Retina (tissue), 1 donor: Measurements from ENCODE around the gene KCNQ1.

Experiments used
- DNase-seq: peaks from one replicate; pipeline ENCODE4 v3.0.0-alpha.2; 2016

Gene KCNQ1

GRCh38 chr11:2860636-2861035, 415.8 kb downstream of the KCNQ1 start:
- no peak for DNase-seq

GRCh38 chr11:2862395-2863275, 417.8 kb downstream of the KCNQ1 start:
- DNase-seq = peak; percentile 71

GRCh38 chr11:2863276-2863618, 418.4 kb downstream of the KCNQ1 start:
- no peak for DNase-seq

DNA sequence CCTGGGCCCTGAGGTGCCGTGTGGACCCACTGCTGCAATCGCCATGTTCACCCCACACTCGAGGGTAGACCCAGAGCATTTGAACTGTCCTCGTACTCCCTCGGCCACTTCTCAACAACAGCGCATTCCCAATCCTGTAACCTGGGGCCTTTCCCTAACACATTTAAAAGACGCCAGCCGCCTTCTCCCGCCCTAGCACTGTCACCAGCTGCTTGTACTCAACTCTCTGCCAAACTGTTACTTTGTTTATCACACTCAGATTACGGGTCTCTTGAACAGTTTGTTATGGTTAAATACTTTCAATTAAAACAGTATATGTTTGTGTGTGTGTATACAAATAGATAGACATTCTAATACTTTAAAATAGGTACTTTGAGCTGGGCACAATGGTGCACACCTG, 420.1 kb downstream of the KCNQ1 start:
- DNase-seq = no peak

DNA sequence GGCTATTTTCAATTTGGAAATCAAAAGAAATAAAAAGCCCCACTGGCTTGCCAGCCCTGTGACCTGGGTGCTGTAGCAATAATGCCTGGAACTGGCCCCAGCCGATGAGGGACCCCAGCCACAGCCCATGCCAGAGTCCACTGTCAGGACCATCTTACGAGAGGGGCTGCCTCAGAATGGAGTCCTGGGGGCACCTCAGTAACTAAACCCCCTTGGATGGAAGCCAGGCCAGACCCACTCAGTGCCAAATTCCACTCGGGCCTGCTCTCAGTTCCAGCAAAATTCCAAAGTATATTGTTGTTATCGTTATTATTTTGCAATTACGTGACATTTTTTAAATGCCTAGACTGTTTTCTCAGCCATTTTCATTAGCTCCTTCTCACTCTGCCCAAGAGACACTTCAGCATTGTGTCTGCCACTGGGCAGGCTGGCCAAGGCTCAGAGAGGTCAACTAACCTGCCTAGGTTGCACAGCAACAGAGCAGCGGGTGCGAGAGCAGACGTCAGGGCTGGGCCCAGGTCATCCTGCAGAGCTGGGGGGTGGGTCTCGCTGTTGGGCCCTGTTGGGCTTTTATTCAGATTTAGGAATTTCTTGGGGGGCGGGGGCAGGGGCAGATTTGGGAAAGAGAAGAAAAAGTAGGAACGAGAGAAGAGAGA, 421.2 kb downstream of the KCNQ1 start:
- DNase-seq = no peak

DNA sequence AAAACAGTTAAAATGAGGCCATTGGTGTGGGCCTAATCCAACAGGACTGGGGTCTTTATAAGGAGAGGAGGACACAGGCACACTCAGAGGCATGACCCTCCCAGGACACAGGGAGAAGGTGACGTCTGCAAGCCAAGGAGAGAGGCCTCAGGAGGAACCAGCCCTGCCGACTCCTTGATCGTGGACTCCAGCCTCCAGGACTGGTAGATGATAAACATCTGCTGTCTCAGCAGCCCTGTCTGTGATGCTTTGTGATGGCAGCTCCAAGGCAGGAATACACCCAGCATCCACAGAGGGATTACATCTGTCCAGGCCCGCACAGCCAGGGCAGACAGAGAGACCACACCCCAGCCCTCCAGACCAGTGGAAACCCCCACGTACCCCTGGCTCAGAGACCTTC, 422.3 kb downstream of the KCNQ1 start:
- DNase-seq = no peak

DNA sequence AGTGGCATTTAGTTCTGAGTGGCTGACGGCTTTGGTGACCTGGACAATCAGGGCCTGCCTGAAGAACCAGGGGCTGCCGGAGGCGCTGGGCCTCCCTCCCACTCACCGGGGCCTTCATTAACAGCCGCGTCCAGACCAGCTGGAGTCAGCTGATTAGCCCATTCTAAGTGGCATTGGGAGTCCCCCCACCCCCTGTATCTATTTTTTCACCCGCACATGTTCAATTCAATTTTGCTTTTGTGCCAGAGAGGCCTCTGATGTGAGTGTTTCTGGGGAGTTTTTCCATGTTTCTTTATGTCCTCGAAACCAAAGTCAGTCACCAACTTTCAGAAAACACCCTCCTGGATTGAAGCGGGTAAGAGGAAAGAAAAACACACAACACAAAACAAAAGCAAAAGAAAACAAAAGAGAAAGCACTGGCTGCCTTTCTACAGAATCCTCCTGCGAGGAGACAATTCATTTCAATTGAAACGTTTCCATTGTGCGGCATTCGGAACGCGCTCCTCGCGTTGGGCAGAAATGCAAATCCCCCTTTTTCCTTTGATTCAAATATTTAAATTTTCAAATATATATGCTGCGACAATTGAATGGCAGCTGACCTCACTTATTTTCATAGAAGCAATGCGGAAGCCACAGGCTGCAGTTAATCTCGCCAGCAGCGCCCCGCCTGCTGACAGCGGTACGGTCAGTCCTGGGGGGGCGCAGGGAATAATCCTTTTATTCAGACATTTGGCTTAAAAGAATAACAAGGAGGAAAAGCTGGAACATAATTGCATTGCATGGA, 423.1 kb downstream of the KCNQ1 start:
- peak; percentile 75 for DNase-seq

- peak; percentile 85 for DNase-seq
Observed at GRCh38 chr11:2868506-2869133, 423.8 kb downstream of the KCNQ1 start.

- DNase-seq = no peak
Observed at GRCh38 chr11:2869134-2869526, 424.3 kb downstream of the KCNQ1 start.

GRCh38 chr11:2869561-2870427, 425.0 kb downstream of the KCNQ1 start:
- DNase-seq = peak; percentile 67

DNA sequence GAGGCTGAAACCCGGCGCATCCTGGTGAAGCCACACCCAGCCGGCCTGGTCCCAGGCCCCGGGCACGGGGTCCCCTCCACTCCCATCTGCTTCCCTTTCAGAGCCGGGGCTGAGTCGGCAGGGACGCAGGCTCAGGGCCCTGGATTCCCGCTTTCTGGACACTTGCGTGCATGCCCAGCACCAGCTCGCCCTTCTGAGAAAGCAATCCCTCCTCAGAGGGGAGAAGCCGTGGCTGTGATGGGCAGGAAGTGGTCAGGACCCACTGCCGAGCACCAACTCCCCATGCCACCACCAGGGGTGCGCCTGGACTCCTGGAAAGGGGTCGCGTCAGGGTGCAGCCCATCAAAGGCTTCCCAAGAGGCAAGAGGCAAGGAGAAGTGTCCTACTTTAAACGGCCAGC, 425.7 kb downstream of the KCNQ1 start:
- peak; percentile 45 for DNase-seq

DNA sequence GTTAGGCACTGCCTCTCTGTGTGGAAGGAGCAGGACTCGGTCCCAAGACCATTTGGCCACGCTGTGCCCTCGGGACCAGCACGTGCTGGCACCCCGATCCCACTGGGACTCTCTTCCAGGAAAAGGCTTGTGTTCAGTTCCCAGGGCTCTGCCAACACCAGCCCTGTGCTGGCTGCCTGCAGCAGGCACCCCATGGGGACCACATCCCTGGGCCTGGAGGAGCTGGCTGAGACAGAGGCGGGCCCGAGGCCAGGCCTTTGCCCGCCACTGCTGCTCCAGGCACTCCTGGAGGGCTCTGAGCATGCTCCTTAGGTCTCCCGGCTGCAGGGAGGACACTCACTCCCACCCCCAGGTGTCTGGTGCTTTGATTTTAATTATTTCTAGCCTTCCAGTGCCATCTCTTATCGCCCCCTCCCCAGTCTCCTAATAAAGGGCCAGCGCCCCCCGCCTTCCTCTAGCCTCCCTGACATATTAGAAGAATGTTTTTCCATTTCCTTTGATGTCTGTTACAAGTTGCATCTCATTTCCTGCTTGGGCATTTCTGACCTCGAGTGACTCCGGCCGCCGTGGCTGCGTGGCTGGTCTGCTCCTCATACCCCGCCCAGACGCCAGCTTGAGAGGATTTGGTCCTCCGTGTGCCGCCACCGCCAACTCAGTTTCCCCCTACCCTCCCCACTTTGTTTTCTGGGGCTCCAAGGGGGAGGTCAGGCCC, 426.3 kb downstream of the KCNQ1 start:
- DNase-seq = peak; percentile 47

- no peak for DNase-seq
Observed at GRCh38 chr11:2874963-2875362, 430.2 kb downstream of the KCNQ1 start.

DNA sequence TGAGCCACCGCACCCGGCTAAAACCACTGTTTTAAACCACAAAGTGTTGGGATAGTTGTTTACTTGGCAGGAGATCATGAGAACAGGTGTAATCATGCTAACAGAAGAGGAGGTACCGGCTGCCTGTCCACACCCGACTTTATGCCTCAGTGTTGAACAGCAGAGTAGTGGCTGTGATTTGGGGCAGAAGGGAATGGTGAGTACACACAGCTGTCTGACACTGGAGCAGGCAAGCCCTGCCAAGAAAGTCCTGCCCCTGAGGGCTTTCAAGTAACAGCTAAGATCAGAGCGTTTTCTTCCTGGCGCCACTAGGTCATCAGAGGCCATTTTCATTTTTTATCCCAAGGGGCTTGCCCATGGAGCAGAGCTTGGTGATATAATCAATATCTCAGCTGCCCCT, 432.7 kb downstream of the KCNQ1 start:
- DNase-seq = no peak

DNA sequence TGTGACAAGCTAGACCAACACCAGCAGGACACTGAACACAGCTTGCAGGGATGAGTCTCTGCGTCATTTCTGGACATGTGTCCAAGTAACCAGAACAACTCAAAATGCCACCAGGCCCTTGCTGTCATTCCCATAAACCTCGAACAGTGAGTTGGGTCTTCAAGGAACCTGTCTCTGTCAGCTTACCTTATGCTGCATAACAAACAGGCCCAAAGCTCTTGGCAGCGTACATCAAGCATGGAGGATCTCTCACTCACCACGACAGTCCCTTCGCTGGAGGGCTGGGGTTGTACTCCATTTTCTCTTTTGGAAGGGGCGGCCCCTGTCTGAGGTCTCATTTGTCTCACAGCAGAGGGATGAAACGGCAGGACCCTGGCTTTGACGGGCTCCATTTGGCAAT, 434.0 kb downstream of the KCNQ1 start:
- DNase-seq = no peak

GRCh38 chr11:2880646-2881045, 435.8 kb downstream of the KCNQ1 start:
- no peak for DNase-seq

DNA sequence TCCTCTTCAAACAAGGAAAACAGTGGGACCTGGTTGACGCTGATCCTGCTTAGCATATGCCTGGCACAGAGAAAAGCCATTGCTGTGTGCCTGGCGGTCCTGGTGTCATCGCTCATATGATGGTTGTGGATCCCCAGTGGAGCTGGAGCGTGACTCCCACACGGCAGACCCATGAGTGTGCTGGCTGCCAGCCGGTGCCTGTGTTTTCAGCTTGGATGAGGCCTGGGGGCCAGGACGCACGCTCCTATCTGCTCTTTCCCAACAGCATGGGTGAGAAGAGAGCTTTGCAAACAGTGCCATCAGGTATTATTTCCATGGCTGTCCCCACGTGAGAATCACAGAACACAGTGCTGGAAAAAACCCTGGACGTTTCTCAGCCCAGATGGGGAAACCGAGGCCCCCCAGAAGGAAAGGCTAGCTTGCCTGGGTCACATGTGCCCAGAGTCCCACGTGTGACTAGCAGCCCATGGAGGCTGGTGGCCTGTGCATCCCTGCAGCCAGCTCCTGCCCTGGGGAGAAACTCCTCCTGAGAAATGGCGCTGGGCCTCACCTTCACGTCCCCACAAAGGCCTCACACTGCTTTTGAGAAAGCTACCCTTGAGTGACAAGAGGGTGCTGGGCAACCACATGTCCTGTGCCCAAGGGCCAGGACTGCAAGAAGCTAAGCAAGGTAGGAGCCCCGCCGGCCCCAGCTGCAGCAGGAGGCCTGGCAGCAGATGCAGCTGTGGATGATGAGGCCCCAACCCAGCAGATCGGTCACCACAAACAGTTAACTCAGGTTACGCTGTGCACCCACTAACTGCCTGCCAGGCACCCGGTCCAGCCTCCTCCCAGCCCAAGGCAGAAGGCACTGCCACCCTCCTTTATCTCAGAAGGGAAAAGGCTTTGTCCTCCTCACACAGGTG, 436.5 kb downstream of the KCNQ1 start:
- no peak for DNase-seq

DNA sequence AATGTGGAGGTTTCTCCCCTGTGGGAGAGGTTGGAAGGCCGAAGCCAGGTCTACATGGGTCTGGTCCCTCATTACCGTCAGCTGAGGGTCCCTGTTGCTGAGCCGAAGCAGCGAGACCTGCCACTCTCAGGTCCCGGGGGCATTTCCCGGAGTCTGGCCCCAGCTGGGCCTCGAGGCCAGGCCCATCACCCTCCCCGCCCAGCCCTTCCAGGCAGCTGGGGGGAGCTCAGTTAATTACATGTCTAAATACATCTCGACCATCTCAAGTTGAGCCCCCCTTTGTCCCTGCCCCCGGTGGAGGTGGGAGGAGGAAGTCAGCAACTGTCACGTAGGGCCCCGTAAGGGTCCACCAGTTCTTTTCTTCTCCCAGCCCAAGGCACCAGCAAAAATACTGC, 437.2 kb downstream of the KCNQ1 start:
- peak; percentile 75 for DNase-seq

DNA sequence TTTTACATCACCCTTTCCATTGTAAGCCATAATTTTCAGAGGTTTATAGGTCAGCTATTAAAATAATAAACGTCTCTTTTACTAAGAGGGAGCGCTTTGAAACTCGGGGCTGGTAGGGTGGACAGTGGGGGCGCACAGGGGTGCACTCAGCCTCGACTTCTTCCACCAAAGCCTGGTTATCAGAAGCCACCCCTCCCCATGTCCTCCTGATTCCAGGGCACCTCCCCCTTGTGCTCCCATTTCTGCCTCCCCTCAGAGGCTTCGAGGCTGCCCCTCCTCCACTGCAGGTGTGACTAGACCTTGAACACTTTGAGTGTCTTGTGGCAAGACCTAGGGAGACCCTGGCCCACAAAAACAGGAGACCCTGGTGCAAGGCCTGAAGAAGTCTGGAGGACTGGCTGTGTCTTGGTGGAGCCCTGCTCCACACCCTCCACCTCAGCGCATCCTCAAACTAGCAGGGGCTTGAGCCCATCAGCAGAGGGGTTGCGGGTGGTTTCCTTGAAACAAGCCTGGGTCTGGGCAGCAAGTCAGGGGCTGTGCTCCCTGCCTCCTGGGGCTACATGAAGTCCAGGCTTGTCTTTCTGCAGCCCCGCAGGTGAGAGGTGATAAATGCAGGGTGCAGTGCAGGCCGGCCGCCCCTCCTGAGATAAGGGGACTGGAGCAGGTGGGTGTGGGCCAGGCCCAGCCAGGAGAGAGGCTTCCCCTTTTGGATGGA, 437.7 kb downstream of the KCNQ1 start:
- DNase-seq = peak; percentile 61

DNA sequence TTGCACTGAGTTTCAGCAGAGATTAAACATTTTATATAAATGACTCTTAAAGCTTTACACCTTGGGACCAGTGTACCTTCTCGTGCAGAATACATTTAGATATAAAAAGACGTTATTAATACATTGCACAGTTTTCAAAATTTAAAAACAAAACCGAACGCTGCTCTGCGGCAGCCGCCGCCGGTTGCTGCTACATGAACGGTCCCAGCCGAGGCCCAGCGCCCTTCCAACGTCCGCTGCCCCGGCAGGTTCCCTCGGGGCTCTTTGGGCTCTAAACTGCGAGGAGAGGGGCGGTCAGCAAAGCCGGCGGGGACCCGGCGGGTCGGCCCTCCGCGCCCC, 438.8 kb downstream of the KCNQ1 start:
- no peak for DNase-seq
